D721Med (cell line): ENCODE data around the gene HLA-B.
"Not testable (repeated sequence)": the region's sequence is repeated elsewhere in the genome, so short reads cannot be mapped to it uniquely, and the experiment has no call there.

Experiments
- DNase-seq: peaks from one replicate; pipeline ENCODE4 v3.0.0; 2011; ENCODE audit warnings: low spot score; ENCODE audit not compliant: insufficient read length
- FAIRE-seq: peaks from 2 replicates; lab custom pipeline; 2011; peaks lifted over from hg19 to GRCh38; lab: Jason Lieb, UNC
- TF ChIP-seq, protein P1 (sequence below): IDR thresholded peaks from 2 replicates; pipeline ENCODE4 v1.5.1; 2012; ENCODE audit warnings: mild to moderate bottlenecking, control low read depth; ENCODE audit not compliant: insufficient read depth; ENCODE audit errors: missing control alignments

Gene HLA-B

DNA sequence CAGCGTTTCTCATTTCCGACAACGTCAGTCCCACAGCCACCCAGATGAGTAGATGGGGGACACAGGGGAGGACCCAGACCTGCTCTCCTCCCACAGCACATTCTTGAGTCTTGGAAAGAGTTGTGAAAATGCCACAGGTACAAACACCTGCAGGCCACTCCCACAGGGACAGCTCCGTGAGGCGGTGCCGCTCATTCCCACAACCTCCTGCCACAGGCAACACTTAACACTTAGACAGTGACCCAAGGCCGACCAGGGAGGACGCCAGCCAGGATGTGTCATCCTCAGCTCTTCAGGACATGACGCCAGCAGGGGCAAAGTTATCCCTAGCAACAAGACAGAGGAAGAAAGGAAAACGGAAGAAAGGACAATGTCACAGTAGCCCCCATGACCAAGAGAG is 22.9 kb upstream of the HLA-B start:
- DNase-seq = no peak
- TF ChIP-seq, protein P1, sequence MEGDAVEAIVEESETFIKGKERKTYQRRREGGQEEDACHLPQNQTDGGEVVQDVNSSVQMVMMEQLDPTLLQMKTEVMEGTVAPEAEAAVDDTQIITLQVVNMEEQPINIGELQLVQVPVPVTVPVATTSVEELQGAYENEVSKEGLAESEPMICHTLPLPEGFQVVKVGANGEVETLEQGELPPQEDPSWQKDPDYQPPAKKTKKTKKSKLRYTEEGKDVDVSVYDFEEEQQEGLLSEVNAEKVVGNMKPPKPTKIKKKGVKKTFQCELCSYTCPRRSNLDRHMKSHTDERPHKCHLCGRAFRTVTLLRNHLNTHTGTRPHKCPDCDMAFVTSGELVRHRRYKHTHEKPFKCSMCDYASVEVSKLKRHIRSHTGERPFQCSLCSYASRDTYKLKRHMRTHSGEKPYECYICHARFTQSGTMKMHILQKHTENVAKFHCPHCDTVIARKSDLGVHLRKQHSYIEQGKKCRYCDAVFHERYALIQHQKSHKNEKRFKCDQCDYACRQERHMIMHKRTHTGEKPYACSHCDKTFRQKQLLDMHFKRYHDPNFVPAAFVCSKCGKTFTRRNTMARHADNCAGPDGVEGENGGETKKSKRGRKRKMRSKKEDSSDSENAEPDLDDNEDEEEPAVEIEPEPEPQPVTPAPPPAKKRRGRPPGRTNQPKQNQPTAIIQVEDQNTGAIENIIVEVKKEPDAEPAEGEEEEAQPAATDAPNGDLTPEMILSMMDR = no peak
- FAIRE-seq = no peak

DNA sequence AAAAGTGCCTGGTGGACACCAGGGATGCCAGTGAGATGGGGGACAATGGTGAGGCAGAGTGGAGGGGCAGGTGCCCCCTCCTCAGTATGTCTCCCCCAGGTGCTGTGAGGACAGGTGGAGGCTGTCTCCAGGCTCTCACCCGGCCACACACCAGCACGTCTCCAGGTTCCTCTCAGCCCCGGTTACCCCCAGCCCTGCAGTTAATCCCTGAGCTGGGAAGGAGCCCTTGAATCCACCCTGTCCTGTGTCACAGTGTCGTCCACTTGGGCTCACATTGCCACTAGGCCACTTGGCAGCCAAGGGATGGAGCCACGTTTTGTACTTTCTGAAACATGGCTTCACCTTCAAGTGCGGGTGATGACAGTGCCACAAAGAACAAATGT is 21.7 kb upstream of the HLA-B start:
- DNase-seq (no peak), FAIRE-seq (no peak)
- TF ChIP-seq, protein P1 = no peak

- FAIRE-seq (no peak), DNase-seq (no peak)
- TF ChIP-seq, protein P1 = no peak
Measured at GRCh38 chr6:31378062-31378720, 21.2 kb upstream of the HLA-B start.

- DNase-seq = no peak
- TF ChIP-seq, protein P1 = no peak
- no peak for FAIRE-seq
Measured at GRCh38 chr6:31377029-31377428, 20.1 kb upstream of the HLA-B start.

- TF ChIP-seq, protein P1 = no peak
Measured at GRCh38 chr6:31375699-31376098, 18.7 kb upstream of the HLA-B start.

DNA sequence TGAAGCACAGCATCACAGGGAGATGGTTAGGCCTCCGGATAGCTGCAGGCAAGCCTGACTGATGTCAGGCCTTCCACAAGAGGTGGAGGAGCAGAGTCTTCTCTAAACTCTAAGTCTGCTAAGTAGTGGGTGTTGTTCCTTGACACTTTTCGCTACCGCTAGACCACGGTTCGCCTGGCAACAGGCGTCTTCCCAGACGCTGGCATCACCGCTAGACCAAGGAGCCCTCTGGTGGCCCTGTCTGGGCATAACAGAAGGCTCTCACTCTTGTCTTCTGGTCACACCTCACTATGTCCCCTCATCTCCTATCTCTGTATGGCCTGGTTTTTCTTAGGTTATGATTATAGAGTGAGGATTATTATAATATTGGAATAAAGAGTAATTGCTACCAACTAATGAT is 17.1 kb upstream of the HLA-B start:
- not testable (repeated sequence) for FAIRE-seq
- TF ChIP-seq, protein P1 = peak; percentile 25

More at GRCh38 chr6:31375699-31376098, 18.7 kb upstream of the HLA-B start:
- FAIRE-seq (no peak), DNase-seq (no peak)

DNA sequence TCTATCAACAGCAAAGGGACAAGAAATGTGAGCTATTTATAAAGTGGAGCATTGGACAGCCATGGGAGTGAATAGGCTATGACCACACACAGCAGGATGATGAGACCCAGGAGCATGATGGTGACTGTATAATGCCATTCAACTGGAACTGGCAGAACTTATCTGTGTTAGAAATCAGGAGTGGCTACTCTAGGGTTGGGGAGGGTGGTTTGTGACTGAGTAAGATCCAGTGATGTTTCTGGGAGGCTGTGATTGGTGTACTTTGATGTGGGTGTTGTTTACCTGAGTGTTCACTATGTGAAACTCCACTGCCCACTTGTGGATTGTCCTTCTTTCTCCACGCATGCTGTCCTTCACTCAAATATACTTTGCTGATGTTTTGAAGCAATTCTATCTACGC is 11.5 kb upstream of the HLA-B start:
- no peak for FAIRE-seq
- TF ChIP-seq, protein P1 = no peak
- DNase-seq = no peak

More for the DNA sequence above, 17.1 kb upstream of the HLA-B start:
- not testable (repeated sequence) for DNase-seq
